ENCODE measurements around the gene TAGLN2.

TAGLN2 gene

DNA sequence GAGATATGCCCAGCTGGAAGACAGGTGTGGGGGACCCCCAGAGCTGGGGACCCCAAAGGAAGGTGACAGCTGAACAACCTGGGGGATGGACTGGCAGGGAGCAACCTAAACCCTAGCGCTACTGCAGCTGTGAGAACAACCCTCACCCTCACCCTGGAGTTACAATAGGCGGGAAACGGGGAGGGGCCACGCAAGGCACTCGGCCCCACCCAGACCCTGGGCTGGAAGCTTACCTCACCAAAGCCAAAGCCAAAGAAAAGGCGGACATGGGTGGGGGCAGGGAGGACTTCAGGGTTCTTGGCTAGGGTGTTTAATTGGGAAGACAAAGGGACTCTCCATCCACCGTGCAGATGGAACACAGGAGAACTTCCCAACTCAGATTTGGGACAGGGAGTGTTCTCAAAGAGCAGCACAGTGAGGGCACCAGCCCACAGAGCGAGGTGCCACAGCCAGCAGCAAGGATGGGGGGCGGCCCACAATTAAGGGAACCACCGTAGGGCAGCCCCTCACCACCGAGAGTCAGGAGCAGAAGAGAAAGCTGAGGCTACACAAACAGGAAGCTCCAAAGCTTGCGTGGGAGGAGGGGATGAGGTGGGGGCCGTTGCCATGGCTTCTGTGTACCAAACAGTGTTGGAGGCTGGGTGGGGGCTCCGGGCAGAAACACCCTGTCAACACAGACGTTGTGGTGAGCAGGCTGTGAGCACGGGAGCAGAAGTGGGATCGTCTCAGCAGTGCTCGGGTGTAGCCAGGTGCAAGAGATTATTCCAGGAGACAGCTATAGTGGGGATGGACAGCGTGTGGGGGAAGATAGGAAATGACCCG lies 1.9 kb downstream of the TAGLN2 start:
- H3K27me3 ChIP-seq (ENCODE audit: control insufficient read depth, insufficient read depth, low read length), result peaks cover 18% of the 10 kb centered on the region
- H3K4me3 ChIP-seq (ENCODE audit: low read length), result peak overlapping the region; percentile 78
- peak overlapping the region; percentile 43 for H3K9ac ChIP-seq (ENCODE audit: low read length)
- H3K4me1 ChIP-seq (ENCODE audit: control insufficient read depth, low read depth, low read length), result peaks cover 12% of the 10 kb centered on the region
- H3K9me3 ChIP-seq (ENCODE audit: control insufficient read depth, low read depth, low read length), result no peaks in the 10 kb centered on the region
- H3K27ac ChIP-seq (ENCODE audit: low read length), result no peak overlapping the region
- H3K36me3 ChIP-seq (ENCODE audit: control insufficient read depth, low read depth, low read length), result peaks cover 29% of the 10 kb centered on the region

GRCh38 chr1:159922511-159923202 lies 2.6 kb downstream of the TAGLN2 start:
- Histone ChIP-seq H3K27me3 (ENCODE audit: control insufficient read depth, insufficient read depth, low read length) (peaks cover 18% of the 10 kb centered on the region), H3K9me3 (ENCODE audit: control insufficient read depth, low read depth, low read length) (no peaks in the 10 kb centered on the region), H3K4me1 (ENCODE audit: control insufficient read depth, low read depth, low read length) (peaks cover 12% of the 10 kb centered on the region), H3K36me3 (ENCODE audit: control insufficient read depth, low read depth, low read length) (peaks cover 22% of the 10 kb centered on the region), H3K27ac (ENCODE audit: low read length) (no peak overlapping the region), H3K9ac (ENCODE audit: low read length) (peak overlapping the region; percentile 16), H3K4me3 (ENCODE audit: low read length) (no peak overlapping the region)

DNA sequence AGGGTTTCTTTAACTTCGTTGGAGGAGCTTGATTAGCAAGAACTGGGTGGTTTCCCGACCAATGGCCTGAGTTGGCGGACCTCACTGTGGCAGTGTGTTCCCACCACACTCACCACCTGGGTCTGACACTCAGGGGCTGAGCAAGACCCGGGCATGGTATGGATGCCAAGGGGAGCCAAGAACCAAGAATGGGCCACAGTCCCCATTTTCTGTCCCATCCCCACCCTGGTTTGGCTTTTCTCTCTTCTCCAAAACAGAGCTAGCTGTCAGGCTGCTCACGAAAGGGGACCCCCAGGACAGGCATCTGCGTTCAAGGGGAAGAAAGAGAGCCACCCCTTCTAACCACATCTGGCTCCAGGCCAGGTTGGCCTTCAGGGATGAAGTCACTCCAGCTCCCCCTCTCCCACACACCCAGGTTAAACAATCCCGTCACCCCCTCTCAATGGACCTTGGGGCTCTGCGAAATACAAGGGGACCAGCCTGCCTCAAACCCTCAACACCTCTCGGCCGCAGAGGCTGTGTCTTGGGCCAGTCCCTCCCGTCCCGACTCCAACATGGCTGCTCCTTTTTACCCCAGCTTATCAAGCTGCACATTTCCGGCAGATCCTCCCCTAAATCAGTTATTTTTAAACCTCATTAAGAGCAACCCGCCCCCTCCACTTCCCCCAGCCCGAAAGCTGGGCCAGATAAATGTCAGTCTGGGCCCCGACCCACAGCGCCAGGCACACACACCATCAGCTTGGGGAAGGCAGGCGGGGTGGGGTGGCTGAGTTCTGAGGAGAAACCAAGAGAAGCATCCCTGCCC lies 3.4 kb downstream of the TAGLN2 start:
- Histone ChIP-seq H3K4me1 (ENCODE audit: control insufficient read depth, low read depth, low read length) (peaks cover 12% of the 10 kb centered on the region), H3K9ac (ENCODE audit: low read length) (no peak overlapping the region), H3K27me3 (ENCODE audit: control insufficient read depth, insufficient read depth, low read length) (peaks cover 18% of the 10 kb centered on the region), H3K27ac (ENCODE audit: low read length) (no peak overlapping the region), H3K4me3 (ENCODE audit: low read length) (no peak overlapping the region), H3K36me3 (ENCODE audit: control insufficient read depth, low read depth, low read length) (peaks cover 15% of the 10 kb centered on the region), H3K9me3 (ENCODE audit: control insufficient read depth, low read depth, low read length) (no peaks in the 10 kb centered on the region)

DNA sequence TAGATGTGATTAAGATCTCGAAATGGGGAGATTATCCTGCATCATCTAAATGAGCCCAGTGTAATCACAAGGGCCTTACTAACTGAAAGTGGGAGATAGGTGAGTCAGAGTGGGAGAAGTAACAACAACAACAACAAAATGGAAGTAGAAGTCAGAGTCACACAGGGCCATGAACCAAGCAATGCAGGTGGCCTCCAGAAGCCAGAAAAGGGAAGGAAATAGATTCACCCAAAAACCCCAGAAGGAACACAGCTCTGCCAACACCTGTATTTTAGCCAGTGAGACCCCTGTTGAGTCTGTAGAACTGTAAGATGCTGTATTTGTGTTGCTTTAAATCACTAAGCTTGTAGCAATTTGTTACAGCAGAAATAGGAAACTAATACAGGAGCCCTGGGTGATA lies 4.1 kb downstream of the TAGLN2 start:
- peaks cover 12% of the 10 kb centered on the region for H3K36me3 ChIP-seq (ENCODE audit: control insufficient read depth, low read depth, low read length)
- peaks cover 18% of the 10 kb centered on the region for H3K27me3 ChIP-seq (ENCODE audit: control insufficient read depth, insufficient read depth, low read length)
- H3K4me3 ChIP-seq (ENCODE audit: low read length), result no peak overlapping the region

GRCh38 chr1:159920651-159921050 lies 4.7 kb downstream of the TAGLN2 start:
- Histone ChIP-seq H3K9me3 (ENCODE audit: control insufficient read depth, low read depth, low read length) (no peaks in the 10 kb centered on the region), H3K4me3 (ENCODE audit: low read length) (no peak overlapping the region), H3K36me3 (ENCODE audit: control insufficient read depth, low read depth, low read length) (peaks cover 12% of the 10 kb centered on the region), H3K9ac (ENCODE audit: low read length) (no peak overlapping the region), H3K27me3 (ENCODE audit: control insufficient read depth, insufficient read depth, low read length) (peaks cover 18% of the 10 kb centered on the region), H3K27ac (ENCODE audit: low read length) (no peak overlapping the region), H3K4me1 (ENCODE audit: control insufficient read depth, low read depth, low read length) (peaks cover 20% of the 10 kb centered on the region)

More for the DNA sequence above, 4.1 kb downstream of the TAGLN2 start:
- no peak overlapping the region for H3K9ac ChIP-seq (ENCODE audit: low read length)
- peaks cover 14% of the 10 kb centered on the region for H3K4me1 ChIP-seq (ENCODE audit: control insufficient read depth, low read depth, low read length)
- H3K9me3 ChIP-seq (ENCODE audit: control insufficient read depth, low read depth, low read length), result no peaks in the 10 kb centered on the region
- no peak overlapping the region for H3K27ac ChIP-seq (ENCODE audit: low read length)

DNA sequence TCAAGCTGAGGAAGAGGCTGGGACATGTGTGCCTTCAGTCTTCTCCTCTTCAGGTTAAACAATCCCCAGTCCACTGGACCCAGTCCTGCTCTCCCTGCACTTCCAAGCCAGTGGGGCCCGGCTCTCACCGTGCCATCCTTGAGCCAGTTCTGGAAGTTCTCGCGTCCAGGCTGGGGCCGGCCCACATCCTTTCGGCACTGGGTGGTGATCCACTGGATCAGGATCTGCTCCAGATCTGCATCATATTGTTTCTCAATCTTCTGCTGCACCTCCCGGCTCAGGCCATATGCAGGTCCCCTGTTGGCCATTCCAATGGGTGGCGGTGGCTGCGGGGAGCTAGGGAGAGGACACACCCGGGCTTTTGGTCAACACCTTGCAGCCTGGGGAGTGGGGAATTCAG lies 5.1 kb downstream of the TAGLN2 start:
- Histone ChIP-seq H3K27me3 (ENCODE audit: control insufficient read depth, insufficient read depth, low read length) (peaks cover 18% of the 10 kb centered on the region), H3K4me1 (ENCODE audit: control insufficient read depth, low read depth, low read length) (peaks cover 24% of the 10 kb centered on the region), H3K27ac (ENCODE audit: low read length) (no peak overlapping the region), H3K9ac (ENCODE audit: low read length) (no peak overlapping the region), H3K9me3 (ENCODE audit: control insufficient read depth, low read depth, low read length) (no peaks in the 10 kb centered on the region), H3K36me3 (ENCODE audit: control insufficient read depth, low read depth, low read length) (peaks cover 12% of the 10 kb centered on the region), H3K4me3 (ENCODE audit: low read length) (no peak overlapping the region)

DNA sequence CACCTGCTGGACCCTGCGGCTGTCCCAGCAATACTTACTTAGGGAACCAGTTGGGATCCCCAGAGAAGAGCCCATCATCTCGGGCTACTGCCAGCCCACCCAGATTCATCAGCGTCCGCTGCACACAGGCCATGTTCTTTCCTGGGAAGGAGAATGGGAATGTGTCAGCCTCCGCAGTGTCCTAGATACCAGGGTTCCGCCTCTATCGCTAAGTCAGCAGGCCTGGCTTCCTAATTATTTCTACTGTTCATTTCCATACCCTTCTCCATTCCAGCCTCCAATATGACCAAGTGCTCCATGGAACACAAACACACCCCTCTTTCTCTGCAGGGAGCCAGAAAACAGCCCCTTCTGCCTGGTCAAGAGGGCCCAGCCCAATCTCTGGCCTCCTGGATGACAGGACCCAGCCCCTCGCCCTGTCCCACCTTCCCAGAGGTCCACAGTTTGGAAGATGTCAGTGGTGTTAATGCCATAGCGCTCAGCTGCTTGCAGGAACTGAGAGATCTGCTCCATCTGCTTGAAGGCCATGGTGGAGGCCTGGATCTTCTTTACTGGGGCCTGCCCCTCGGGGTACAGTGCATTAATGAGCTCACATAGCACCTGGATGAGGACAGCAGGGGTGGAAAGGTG lies 6.0 kb downstream of the TAGLN2 start:
- Histone ChIP-seq H3K9me3 (ENCODE audit: control insufficient read depth, low read depth, low read length) (no peaks in the 10 kb centered on the region), H3K4me1 (ENCODE audit: control insufficient read depth, low read depth, low read length) (peaks cover 29% of the 10 kb centered on the region), H3K9ac (ENCODE audit: low read length) (no peak overlapping the region), H3K27ac (ENCODE audit: low read length) (no peak overlapping the region), H3K27me3 (ENCODE audit: control insufficient read depth, insufficient read depth, low read length) (peaks cover 10% of the 10 kb centered on the region), H3K4me3 (ENCODE audit: low read length) (no peak overlapping the region), H3K36me3 (ENCODE audit: control insufficient read depth, low read depth, low read length) (peaks cover 12% of the 10 kb centered on the region)

DNA sequence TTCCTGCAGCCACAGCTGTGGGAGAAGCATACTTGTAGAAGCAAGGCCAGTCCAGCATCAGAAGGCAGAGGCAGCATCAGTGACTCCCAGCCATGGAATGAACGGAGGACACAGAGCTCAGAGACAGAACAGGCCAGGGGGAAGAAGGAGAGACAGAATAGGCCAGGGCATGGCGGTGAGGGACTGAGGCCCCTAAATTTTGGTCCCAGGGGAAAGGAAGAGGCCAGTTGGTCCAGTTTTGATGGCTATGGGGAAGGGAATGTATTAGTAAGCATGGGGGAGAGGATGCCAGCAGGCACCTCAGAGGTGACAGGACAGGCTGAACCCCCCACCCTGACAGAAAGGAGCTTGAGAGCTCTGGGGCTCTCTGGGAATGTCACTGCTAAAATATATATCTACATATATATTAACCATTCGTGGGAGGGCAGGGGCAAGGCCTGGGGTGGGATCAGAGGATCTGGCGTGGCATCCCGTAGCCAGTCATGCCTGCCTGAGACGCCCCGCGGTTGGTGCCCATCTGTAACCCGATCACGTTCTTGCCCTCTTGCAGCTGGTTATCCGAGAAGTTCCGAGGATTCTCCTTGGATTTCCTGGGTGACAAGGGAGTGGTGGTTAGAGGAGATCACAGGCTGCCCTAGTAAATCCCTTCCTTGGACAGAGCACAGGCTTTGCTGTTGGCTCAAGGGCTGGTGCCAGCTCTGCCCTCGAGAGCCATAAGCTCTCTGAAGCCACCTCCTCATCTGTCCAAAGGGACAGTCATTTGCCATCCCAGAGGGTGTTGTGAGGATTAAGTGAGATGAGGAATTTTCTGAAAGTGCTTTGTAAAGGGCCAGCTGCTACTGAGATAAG lies 6.7 kb downstream of the TAGLN2 start:
- Histone ChIP-seq H3K4me3 (ENCODE audit: low read length) (no peak overlapping the region), H3K9me3 (ENCODE audit: control insufficient read depth, low read depth, low read length) (no peaks in the 10 kb centered on the region), H3K27me3 (ENCODE audit: control insufficient read depth, insufficient read depth, low read length) (peaks cover 2% of the 10 kb centered on the region), H3K9ac (ENCODE audit: low read length) (no peak overlapping the region), H3K4me1 (ENCODE audit: control insufficient read depth, low read depth, low read length) (peaks cover 32% of the 10 kb centered on the region), H3K36me3 (ENCODE audit: control insufficient read depth, low read depth, low read length) (peaks cover 12% of the 10 kb centered on the region), H3K27ac (ENCODE audit: low read length) (no peak overlapping the region)

DNA sequence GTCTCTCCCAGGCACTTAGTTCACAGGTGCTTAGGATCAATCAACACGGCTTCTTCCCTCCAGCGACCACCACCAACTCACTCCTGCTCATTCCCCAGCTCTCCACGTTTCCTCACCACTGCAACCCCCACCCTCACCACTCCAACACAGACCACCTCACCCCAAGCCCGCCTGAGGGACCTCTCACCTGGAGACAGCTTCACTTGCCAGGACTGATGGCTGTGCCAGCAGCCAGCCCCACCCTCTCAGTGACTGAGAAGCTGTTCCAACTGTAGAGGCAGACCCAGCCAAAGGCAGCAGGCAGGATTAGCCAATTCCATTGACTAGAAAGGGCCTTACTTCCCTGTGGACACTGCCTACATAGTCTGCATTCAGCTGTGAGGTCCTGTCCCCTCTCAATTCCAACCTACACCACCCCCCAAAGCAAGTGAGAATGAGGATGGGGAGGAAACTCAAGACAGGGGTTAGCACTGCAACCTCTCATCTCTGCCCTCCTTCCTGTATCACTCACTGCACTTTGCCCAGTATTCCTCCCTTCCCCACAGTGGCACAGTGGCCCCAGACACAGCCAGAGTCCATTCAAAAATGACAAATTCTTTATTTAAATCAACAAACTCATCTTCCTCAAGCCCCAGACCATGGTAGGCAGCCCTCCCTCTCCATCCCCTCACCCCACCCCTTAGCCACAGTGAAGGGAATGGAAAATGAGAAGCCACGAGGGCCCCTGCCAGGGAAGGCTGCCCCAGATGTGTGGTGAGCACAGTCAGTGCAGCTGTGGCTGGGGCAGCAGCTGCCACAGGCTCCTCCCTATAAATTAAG lies 7.6 kb downstream of the TAGLN2 start:
- no peaks in the 10 kb centered on the region for H3K27me3 ChIP-seq (ENCODE audit: control insufficient read depth, insufficient read depth, low read length)
- no peak overlapping the region for H3K9ac ChIP-seq (ENCODE audit: low read length)
- H3K4me3 ChIP-seq (ENCODE audit: low read length), result no peak overlapping the region
- H3K36me3 ChIP-seq (ENCODE audit: control insufficient read depth, low read depth, low read length), result peaks cover 12% of the 10 kb centered on the region
- H3K9me3 ChIP-seq (ENCODE audit: control insufficient read depth, low read depth, low read length), result no peaks in the 10 kb centered on the region
- peaks cover 28% of the 10 kb centered on the region for H3K4me1 ChIP-seq (ENCODE audit: control insufficient read depth, low read depth, low read length)
- no peak overlapping the region for H3K27ac ChIP-seq (ENCODE audit: low read length)

All from iPS-18a (cell line).